Measurements from ENCODE around the gene NIP7.
"Not testable (repeated sequence)": the region's sequence is repeated elsewhere in the genome, so short reads cannot be mapped to it uniquely, and the experiment has no call there.

The NIP7 gene

DNA sequence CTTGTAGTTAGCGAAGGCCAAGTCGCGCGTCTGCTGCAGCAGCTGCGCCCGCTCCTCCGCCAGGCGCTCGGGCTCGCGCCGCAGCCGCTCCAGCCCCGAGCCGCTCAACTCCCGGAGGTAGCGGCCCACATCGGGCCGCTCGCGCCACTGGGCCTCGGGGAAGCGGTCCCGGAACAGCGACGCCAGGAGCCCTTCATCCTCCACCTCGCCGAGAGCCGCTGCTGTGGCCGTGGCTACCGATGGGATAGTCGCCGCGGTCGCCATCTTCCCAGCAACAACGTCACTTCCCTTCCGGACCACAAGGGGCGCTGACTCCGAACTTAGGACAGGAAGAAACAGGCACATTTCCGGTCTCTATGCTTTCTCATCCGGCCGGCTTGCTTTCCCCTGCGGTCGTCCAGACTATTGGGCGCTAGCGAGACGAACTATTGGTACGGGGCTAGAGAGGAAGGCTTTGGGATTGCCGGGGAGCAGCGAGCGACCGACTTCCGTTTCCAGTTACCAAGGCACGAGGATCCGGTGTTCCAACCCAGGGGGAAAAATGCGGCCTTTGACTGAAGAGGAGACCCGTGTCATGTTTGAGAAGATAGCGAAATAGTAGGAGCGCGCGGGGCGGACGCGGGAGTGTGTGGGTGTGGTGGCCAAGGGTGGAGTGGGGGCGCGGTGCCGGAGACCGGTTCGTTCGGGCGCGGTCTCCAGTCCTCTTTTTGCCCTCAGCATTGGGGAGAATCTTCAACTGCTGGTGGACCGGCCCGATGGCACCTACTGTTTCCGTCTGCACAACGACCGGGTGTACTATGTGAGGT, at the start of gene NIP7, which contains the start of gene COG8:
TSS of gene NIP7 (plus strand) at position 484 of the 806 bp plus-strand sequence. CDS start at position 542, 58 bp downstream.
TSS of gene COG8 (minus strand) at position 276 of the 806 bp plus-strand sequence. CDS start at position 264, 12 bp downstream.
- peak within 1 kb of the TSS; percentile 97 to 99 for H3K27ac Mint-ChIP-seq
- peak within 1 kb of the TSS; percentile 93 to 100 for H3K4me3 Mint-ChIP-seq
- DNase-seq (peak; percentile 94), ATAC-seq (peak; percentile 95)
- H3K4me1 Mint-ChIP-seq: peaks cover 64% of the 10 kb centered on the region
- no peaks in the 10 kb centered on the region for H3K9me3 Mint-ChIP-seq
- no peaks in the 10 kb centered on the region for H3K27me3 Mint-ChIP-seq

DNA sequence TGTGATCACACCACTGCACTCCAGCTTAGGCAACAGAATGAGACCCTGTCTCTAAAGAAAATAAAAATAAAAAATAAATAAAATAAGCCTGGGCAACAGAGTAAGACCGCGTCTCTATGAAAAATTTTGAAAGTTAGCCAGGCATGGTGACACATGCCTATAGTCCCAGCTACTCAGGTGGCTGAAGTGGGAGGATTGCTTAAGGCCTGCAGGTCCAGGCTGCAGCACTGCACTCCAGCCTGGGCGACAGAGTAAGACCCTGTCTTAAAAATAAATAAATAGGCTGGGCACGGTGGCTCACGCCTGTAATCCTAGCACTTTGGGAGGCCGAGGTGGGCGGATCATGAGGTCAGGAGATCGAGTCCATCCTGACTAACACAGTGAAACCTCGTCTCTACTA, 47.9 kb upstream of the NIP7 start:
- not testable (repeated sequence) for ATAC-seq, H3K27me3 Mint-ChIP-seq, H3K9me3 Mint-ChIP-seq, DNase-seq, H3K4me1 Mint-ChIP-seq, H3K4me3 Mint-ChIP-seq, H3K27ac Mint-ChIP-seq

DNA sequence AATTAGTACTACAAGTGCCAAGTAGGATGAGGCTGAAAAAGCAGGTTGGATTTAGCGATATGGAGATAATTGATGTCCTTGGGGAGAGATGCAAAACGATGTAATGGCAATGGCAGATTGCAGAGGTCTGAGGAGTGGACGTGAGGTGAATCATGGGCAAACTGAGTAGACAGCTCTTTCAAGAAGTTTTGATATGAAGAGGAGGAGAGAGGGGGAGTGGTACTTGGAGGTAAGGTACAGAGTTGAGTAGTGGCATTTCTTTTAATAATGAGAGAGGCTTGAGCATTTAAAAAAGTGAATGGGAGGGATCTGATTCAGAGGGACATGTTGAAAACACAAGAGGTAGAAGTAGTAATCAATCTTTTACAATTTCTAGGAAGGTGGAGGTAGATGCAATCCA, 46.2 kb upstream of the NIP7 start:
- Mint-ChIP-seq H3K4me3 (no peak overlapping the region), H3K9me3 (no peaks in the 10 kb centered on the region), H3K4me1 (no peaks in the 10 kb centered on the region), H3K27me3 (no peaks in the 10 kb centered on the region), H3K27ac (no peak overlapping the region)
- ATAC-seq: peak; percentile 60
- DNase-seq: no peak

DNA sequence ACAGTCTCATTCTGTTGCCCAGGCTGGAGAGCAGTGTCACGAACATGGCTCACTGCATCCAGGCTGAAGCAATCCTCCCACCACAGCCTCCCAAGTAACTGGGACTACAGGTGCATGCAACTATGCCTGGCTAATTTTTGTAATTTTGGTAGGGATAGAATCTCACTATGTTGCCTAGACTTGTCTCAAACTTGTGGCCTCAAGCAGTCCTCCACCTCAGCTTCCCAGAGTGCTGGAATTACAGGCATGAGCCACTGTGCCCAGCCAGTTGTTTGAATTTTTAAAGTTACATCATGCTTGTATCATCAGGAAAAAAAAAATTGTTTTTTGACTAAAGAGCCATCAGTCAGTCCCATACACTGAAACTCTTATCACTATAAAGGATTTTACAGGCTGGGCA, 45.5 kb upstream of the NIP7 start:
- Mint-ChIP-seq H3K4me1 (no peaks in the 10 kb centered on the region), H3K4me3 (no peak overlapping the region), H3K27ac (no peak overlapping the region), H3K9me3 (no peaks in the 10 kb centered on the region), H3K27me3 (no peaks in the 10 kb centered on the region)
- ATAC-seq (no peak), DNase-seq (no peak)

DNA sequence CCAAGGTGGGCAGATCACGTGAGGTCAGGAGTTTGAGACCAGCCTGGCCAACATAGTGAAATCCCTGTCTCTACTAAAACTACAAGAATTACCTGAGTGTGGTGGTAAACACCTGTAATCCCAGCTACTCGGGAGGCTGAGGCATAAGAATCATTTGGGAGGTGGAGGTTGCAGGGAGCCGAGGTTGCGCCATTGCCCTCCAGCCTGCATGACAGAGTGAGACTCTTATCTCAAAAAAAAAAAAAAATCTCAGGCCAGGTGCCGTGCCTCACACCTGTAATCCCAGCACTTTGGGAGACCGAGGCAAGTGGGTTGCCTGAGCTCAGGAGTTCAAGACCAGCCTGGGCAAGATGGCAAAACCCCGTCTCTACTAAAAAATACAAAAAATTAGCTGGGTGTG, 42.8 kb upstream of the NIP7 start:
- not testable (repeated sequence) for ATAC-seq, H3K27ac Mint-ChIP-seq, DNase-seq, H3K9me3 Mint-ChIP-seq, H3K4me1 Mint-ChIP-seq, H3K27me3 Mint-ChIP-seq, H3K4me3 Mint-ChIP-seq

DNA sequence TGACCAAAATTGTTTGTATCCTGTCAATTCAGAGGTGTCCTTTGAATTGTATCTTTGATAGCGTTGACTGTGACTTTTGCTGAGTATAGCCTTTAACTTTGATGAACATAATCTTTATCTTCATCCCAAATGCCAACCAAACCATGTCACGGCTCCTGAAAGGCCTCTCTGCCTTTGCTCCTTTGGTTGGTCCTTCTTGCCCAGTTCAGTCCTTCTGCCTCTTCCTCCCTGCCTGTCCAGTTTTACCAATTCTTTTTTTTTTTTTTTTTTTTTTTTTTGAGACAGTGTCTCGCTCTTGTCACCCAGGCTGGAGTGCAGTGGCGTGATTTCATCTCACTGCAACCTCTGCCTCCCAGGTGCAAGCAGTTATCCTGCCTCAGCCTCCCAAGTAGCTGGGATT, 41.3 kb upstream of the NIP7 start:
- Mint-ChIP-seq H3K9me3 (no peaks in the 10 kb centered on the region), H3K27me3 (no peaks in the 10 kb centered on the region), H3K4me3 (no peak overlapping the region), H3K27ac (no peak overlapping the region), H3K4me1 (no peaks in the 10 kb centered on the region)
- ATAC-seq: no peak
- DNase-seq: no peak

DNA sequence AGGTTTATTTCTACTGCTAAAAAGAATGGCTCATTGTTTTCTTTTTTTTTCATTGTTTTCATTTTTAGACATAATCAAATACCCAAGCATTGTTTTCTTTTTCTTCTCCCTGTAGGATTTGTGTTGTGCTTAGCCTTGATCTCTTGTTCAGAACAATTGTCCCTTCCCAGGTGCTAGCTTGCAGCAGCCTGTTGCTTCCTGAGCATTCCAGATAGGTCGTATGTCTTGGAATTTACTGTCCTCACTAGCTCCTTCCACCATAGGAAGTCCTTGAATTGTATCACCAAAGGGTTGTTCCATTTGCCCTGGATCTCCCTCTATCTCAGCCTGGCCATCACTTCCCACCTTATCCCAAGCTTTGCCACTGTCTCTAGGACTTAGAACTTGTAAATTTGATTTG, 38.4 kb upstream of the NIP7 start:
- ATAC-seq (no peak), DNase-seq (no peak)
- Mint-ChIP-seq H3K27me3 (no peaks in the 10 kb centered on the region), H3K9me3 (no peaks in the 10 kb centered on the region), H3K4me1 (no peaks in the 10 kb centered on the region), H3K27ac (peak overlapping the region in 1 of 2 donors; percentile 77), H3K4me3 (no peak overlapping the region)

DNA sequence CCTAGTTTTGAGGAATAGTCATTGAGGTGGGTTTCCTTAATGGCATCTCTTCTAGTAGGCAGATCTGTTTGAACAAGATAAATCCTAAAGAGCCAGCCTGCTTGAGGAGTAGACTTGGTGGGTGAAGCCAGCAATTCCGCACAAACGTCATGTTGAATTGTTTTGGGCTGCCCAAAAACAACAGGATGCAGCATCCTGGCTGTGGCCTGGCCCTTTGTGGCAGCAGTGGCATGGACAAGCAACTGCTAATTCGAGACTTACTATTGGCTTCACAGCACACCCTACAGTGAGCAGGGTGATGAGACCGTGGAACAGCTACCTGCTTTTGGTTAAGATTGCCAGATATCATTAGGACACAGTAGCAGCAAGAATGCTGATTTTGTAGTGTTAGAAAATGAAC, 37.7 kb upstream of the NIP7 start:
- DNase-seq (no peak), ATAC-seq (no peak)
- no peaks in the 10 kb centered on the region for H3K4me1 Mint-ChIP-seq
- no peaks in the 10 kb centered on the region for H3K9me3 Mint-ChIP-seq
- H3K27ac Mint-ChIP-seq: no peak overlapping the region
- no peaks in the 10 kb centered on the region for H3K27me3 Mint-ChIP-seq
- H3K4me3 Mint-ChIP-seq: no peak overlapping the region

DNA sequence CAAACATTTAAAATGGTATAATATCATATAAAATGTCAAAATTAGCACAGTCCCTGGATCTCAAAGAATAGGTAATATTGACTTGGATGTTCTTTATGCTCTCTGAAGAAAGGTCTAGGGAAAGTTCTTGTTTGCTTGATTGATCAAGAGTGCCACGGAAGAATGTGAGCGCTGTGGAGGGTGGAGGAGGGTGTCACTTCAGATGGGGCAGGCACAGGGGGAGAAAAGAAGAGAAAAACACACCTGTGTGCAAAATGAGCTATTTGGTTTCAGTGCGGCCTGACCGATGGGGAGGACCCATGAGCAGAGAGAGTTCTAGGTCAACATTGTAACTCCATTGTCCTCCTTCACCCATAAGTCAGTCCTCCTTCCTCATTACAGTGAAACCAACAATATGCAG, 37.3 kb upstream of the NIP7 start:
- ATAC-seq (no peak), DNase-seq (no peak)
- H3K9me3 Mint-ChIP-seq: no peaks in the 10 kb centered on the region
- H3K27ac Mint-ChIP-seq: no peak overlapping the region
- H3K27me3 Mint-ChIP-seq: no peaks in the 10 kb centered on the region
- H3K4me3 Mint-ChIP-seq: no peak overlapping the region
- H3K4me1 Mint-ChIP-seq: no peaks in the 10 kb centered on the region

DNA sequence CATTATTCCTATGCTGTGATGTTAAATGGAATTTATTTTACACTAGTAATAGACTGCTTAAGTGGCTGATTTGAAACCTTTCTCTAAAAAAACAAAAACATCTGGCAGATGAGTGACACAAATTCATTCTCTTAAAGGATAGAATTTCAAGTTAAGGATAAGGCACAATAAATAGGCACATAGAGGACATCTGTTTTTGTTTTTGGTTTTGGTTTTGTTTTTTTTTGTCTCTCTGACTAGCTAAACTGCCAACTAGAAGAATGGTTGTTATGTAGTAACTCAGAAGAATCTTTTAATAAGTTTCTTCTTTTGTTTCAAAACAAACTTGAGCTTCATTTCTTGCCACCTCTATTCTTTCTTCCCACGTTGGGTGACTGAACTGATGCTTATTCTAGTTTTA, 33.5 kb upstream of the NIP7 start:
- Mint-ChIP-seq H3K27ac (no peak overlapping the region), H3K27me3 (no peaks in the 10 kb centered on the region), H3K4me3 (no peak overlapping the region), H3K9me3 (peaks cover 0 to 5% of the 10 kb centered on the region in 2 donors), H3K4me1 (peaks cover 7% of the 10 kb centered on the region)
- DNase-seq (no peak), ATAC-seq (no peak)

DNA sequence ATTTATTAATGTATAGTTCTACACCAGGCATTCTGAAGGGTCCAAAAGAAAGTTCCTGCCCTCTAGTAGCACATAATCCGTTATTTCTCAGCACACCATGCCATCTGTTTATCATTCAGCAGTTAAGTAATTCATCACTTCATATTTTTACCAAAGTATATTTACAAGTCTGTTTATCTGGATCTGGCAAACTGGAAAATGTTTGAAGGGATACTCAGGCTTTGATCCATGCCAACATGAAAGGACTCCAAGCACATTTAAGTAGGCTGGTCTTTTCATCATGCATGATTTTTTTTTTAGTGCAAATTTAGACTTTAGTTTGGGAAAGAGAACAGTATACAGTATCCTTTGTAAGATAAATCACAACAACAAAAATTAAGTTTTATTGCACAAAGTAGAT, 32.5 kb upstream of the NIP7 start:
- DNase-seq: no peak
- H3K9me3 Mint-ChIP-seq: peaks cover 0 to 5% of the 10 kb centered on the region in 2 donors
- no peaks in the 10 kb centered on the region for H3K27me3 Mint-ChIP-seq
- no peak for ATAC-seq
- H3K4me1 Mint-ChIP-seq: peaks cover 10% of the 10 kb centered on the region
- H3K27ac Mint-ChIP-seq: no peak overlapping the region
- no peak overlapping the region for H3K4me3 Mint-ChIP-seq

DNA sequence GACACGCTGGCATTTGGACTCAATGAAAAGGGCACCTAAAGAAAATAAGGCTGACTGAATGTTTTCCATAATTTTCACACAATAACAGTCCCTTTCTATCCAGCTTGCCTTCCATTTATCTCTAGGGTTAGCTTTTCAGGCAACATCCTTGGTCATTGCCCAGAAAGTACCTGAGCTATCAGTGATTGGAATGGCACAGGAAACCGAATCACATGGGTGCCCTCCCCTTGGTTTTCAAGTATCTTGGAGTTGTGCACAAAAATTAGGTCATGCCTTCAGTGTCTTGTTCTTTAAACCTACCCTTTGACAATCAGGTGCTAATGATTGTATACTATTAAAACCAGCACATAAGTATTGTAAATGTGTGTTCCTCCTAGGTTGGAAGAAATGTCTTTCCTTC, 31.7 kb upstream of the NIP7 start:
- peaks cover 18% of the 10 kb centered on the region for H3K4me1 Mint-ChIP-seq
- no peak overlapping the region for H3K27ac Mint-ChIP-seq
- DNase-seq (no peak), ATAC-seq (no peak)
- no peaks in the 10 kb centered on the region for H3K27me3 Mint-ChIP-seq
- peaks cover 0 to 5% of the 10 kb centered on the region in 2 donors for H3K9me3 Mint-ChIP-seq
- H3K4me3 Mint-ChIP-seq: no peak overlapping the region

DNA sequence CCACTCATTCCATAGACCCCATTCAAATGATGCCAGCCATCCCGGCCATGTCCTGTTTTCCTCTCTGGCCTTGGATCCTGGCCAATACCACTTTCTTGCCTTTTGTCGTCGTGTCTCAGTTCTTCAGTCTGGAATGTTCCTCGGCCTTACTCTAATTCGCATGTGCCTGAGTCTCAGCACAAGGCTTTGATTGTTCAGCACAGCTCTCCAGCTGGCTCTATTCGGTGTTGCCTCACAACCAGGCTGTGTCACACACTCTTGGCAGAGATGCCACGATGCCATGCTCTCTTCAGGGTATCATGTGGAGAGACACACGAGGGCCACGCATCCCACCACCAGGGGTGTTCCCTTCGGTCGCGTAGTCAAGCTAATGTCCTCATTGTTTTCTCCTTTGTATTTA, 30.3 kb upstream of the NIP7 start:
- H3K27ac Mint-ChIP-seq: no peak overlapping the region
- peaks cover 32% of the 10 kb centered on the region for H3K4me1 Mint-ChIP-seq

DNA sequence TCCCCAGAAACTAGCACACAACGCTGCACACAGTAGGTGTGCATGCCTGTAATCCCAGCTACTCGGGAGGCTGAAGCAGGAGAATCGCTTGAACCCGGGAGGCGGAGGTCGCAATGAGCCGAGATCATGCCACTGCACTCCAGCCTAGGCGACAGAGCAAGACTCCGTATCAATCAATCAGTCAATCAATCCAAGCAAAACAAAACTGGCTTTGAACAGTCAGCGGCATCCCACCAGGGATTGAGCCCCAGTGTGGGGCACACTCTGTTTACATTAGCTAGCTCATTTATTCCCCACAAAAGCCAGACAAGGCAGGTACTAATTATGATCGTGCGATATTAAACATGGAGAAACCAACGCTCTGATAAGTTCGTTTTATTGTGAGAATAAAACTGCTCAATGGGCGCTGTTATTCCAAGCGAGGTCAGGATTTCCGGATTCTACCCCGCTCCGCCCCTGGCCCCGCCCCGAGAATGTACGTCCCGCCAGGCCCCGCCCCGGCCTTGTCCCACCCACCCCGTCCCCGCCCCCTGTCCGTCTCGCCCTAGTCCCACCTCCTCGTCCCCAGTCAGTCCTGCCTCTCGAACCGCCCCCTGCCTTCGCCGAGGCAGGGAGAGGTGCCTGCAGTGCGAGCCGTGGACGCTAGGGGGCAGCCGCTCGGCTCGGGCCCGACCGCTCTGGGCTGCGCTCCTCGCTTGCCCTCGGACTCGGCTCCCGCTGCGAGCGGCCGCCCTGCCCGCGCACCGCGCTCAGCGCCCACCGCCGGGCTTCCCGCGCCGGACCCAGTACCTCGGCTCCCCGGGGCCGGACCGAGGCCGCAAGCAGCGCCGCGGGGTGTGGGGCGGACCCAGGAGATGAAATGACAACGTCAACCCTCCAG, 28.7 kb upstream of the NIP7 start, which contains the start of gene VPS4A:
TSS of gene VPS4A (plus strand) at position 698 of the 880 bp plus-strand sequence. CDS start at position 860, 162 bp downstream.
- DNase-seq (peak; percentile 99 to 100), ATAC-seq (peak; percentile 97)
- Mint-ChIP-seq H3K4me1 (peaks cover 37% of the 10 kb centered on the region), H3K27ac (peak within 1 kb of the TSS; percentile 98 to 99), H3K4me3 (peak within 1 kb of the TSS; percentile 98 to 99), H3K9me3 (peaks cover 0 to 5% of the 10 kb centered on the region in 2 donors), H3K27me3 (no peaks in the 10 kb centered on the region)

More for the DNA sequence above, 30.3 kb upstream of the NIP7 start:
- Mint-ChIP-seq H3K4me3 (no peak overlapping the region), H3K9me3 (peaks cover 0 to 5% of the 10 kb centered on the region in 2 donors), H3K27me3 (no peaks in the 10 kb centered on the region)
- no peak for DNase-seq
- no peak for ATAC-seq

DNA sequence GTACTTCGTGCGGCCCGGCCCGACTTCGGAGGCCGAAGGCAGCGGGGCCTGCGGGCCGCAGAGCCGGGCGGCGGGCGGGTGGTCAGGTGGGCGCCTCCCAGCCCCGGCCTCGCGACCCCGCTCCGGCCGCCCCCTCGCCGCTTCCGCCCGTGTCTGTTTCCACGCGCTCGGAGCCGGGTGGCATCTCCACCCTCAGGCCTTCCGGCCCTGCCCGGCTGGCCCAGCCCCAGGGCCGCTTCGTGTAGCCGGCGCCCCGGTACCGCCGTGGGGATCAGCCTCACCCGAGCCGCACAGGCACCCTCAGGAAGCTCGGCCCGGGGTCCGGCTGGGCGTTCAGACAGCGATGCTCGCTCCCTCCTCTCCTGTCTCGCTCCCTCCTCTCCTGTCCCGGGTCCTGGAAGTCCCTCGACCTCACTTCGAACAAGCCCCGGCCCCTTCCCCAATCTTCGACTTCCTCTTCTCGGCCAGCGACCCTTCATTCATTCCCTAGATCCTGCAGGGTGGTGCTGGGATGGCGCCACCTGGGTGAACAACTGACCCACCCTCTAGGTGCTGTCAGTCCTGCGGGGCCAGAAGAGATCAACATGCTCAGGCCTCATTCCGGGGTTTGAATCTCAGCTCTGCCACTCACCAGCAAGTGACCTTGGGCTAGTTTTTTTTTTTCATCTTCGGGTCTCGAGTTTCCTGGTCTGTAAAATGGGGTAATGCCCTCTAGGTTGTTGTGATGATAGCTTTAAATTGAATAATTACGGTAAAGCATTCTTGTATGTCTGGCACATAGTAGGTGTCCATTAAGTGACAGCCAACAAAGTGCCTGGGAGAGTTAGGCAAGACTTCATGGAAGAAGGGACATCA, 27.8 kb upstream of the NIP7 start:
- H3K4me3 Mint-ChIP-seq: peak overlapping the region; percentile 98 to 99
- peak overlapping the region; percentile 98 to 99 for H3K27ac Mint-ChIP-seq
- peaks cover 0 to 5% of the 10 kb centered on the region in 2 donors for H3K9me3 Mint-ChIP-seq
- peaks cover 45% of the 10 kb centered on the region for H3K4me1 Mint-ChIP-seq
- DNase-seq (peak in 1 of 2 donors; percentile 61), ATAC-seq (peak; percentile 77)
- H3K27me3 Mint-ChIP-seq: no peaks in the 10 kb centered on the region

All from stimulated activated naive CD8-positive, alpha-beta T cell treated with anti-CD3 and anti-CD28 coated beads, Interleukin-15, amount 100 ng/mL, for 72 hours (primary cell).